GM12864 (cell line): ENCODE data around the gene NLRP9.

ENCODE experiments used
- DNase-seq: peaks from one replicate; pipeline ENCODE4 v3.0.0-alpha.2; 2011; ENCODE audit warnings: low read depth
- H3K4me3 ChIP-seq: 2 replicates; pipeline ENCODE4 v1.5.1; 2011; ENCODE audit warnings: mild to moderate bottlenecking, low read depth, low read length, control low read depth
- CTCF ChIP-seq: IDR thresholded peaks from 2 replicates; pipeline ENCODE4 v1.5.1; 2011; ENCODE audit warnings: low read depth, mild to moderate bottlenecking, moderate library complexity, low read length, control low read depth, inconsistent platforms; ENCODE audit errors: missing control alignments

The NLRP9 gene

GRCh38 chr19:55658846-55659459 lies 79.2 kb downstream of the NLRP9 start:
- peak overlapping the region; percentile 89; the same call in 1 of the 2 replicates for H3K4me3 ChIP-seq
- no peak for DNase-seq
- no peak for TF ChIP-seq CTCF
